ENCODE results near the gene SOWAHD. TPM values are rescaled to one million over a fixed set of nuclear protein-coding genes. Genes with fewer than 3 reads are reported as not detected.

The SOWAHD gene
- total RNA-seq, 1 experiment from 2014 or later = 0.98 TPM

GRCh38 chrX:119735467-119735866 is 22.9 kb upstream of the SOWAHD start:
- no peak overlapping the region for H2BK15ac ChIP-seq (ENCODE audit: low read depth, low read length)
- H2BK12ac ChIP-seq (ENCODE audit: insufficient read length, low read depth, low read length) = no peak overlapping the region
- no peak overlapping the region for H2BK20ac ChIP-seq (ENCODE audit: low read depth, low read length, poor library complexity, severe bottlenecking)
- no peaks in the 10 kb centered on the region for H3K4me1 ChIP-seq (ENCODE audit: insufficient read depth, low read length)
- no peak overlapping the region for H3K18ac ChIP-seq (ENCODE audit: insufficient read length, low read depth, low read length)
- H2AK5ac ChIP-seq (ENCODE audit: insufficient read length, low read length) = no peak overlapping the region
- no peak overlapping the region for H2BK5ac ChIP-seq (ENCODE audit: insufficient read length, low read length)
- H2AFZ ChIP-seq (ENCODE audit: low read length) = no peak overlapping the region
- Mint-ChIP-seq H3K27ac (no peak overlapping the region), H3K36me3 (ENCODE audit: insufficient read depth in 1 of 3, low read depth in 3 of 3) (peaks cover 3% of the 10 kb centered on the region in 3 experiments; a peak in 4 of 7 replicates), H3K9me3 (peaks cover 64 to 78% of the 10 kb centered on the region in 2 experiments), H3K4me1 (no peaks in the 10 kb centered on the region), H3K4me3 (no peak overlapping the region), H3K27me3 (ENCODE audit: low read depth) (peaks cover 9% of the 10 kb centered on the region)
- H4K20me1 ChIP-seq (ENCODE audit: control insufficient read depth, insufficient read depth, insufficient read length) = no peaks in the 10 kb centered on the region
- H3K4me2 ChIP-seq (ENCODE audit: insufficient read depth, insufficient read length, low read length) = no peak overlapping the region
- DNase-seq = no peak
- no peak for TF ChIP-seq CTCF (conservative IDR thresholded peaks at IDR 0.05)
- H3K4ac ChIP-seq (ENCODE audit: low read depth, low read length) = no peak overlapping the region
- no peak overlapping the region for H3T11ph ChIP-seq (ENCODE audit: low read length)
- H3K79me2 ChIP-seq (ENCODE audit: insufficient read depth, low read length) = no peaks in the 10 kb centered on the region
- H3K27ac ChIP-seq (ENCODE audit: insufficient read length, low read depth, low read length) = no peak overlapping the region
- peaks cover 21% of the 10 kb centered on the region for H3K9me3 ChIP-seq (ENCODE audit: control insufficient read depth, low read depth, low read length)
- no peaks in the 10 kb centered on the region for H3K27me3 ChIP-seq (ENCODE audit: insufficient read depth, low read length)
- WGBS (ENCODE audit: extremely low coverage, insufficient read length, low lambda C conversion rate) = no CpG with 5 or more reads among the region's 6 CpGs
- no peak overlapping the region for H3K23ac ChIP-seq (ENCODE audit: insufficient read length, low read depth, low read length)
- no peak overlapping the region for H4K8ac ChIP-seq (replicated peaks; ENCODE audit: insufficient read length, low read depth, low read length)
- no peak overlapping the region for H3K56ac ChIP-seq (ENCODE audit: insufficient read length, low read depth, low read length)
- H4K91ac ChIP-seq (ENCODE audit: insufficient read length, low read depth, low read length) = no peak overlapping the region
- no peaks in the 10 kb centered on the region for H3K79me1 ChIP-seq (ENCODE audit: insufficient read depth, low read depth, low read length, poor library complexity, severe bottlenecking)
- no peak overlapping the region for H3K14ac ChIP-seq (ENCODE audit: insufficient read depth, low read length)
- H3K23me2 ChIP-seq (ENCODE audit: insufficient read length, low read depth, low read length, poor library complexity, severe bottlenecking) = peaks cover 3% of the 10 kb centered on the region
- no peak overlapping the region for H4K5ac ChIP-seq (ENCODE audit: insufficient read length, low read depth, low read length)
- H2BK120ac ChIP-seq (ENCODE audit: low read depth, low read length, poor library complexity, severe bottlenecking) = no peak overlapping the region
- no peak overlapping the region for H3K9ac ChIP-seq (ENCODE audit: extremely low read depth, insufficient read length, low read length)
